GM21360 (cell line): Measurements from ENCODE around the gene SLC19A1.
"Not testable (repeated sequence)": the region's sequence is repeated elsewhere in the genome, so short reads cannot be mapped to it uniquely, and the experiment has no call there.

Experiments
- ATAC-seq: cut with Tn5 transposase; IDR thresholded peaks from one replicate; pipeline ENCODE4 v1.9.1; 2021; ENCODE audit warnings: mild to moderate bottlenecking, moderate library complexity; ENCODE audit not compliant: unreplicated experiment

The SLC19A1 gene

DNA sequence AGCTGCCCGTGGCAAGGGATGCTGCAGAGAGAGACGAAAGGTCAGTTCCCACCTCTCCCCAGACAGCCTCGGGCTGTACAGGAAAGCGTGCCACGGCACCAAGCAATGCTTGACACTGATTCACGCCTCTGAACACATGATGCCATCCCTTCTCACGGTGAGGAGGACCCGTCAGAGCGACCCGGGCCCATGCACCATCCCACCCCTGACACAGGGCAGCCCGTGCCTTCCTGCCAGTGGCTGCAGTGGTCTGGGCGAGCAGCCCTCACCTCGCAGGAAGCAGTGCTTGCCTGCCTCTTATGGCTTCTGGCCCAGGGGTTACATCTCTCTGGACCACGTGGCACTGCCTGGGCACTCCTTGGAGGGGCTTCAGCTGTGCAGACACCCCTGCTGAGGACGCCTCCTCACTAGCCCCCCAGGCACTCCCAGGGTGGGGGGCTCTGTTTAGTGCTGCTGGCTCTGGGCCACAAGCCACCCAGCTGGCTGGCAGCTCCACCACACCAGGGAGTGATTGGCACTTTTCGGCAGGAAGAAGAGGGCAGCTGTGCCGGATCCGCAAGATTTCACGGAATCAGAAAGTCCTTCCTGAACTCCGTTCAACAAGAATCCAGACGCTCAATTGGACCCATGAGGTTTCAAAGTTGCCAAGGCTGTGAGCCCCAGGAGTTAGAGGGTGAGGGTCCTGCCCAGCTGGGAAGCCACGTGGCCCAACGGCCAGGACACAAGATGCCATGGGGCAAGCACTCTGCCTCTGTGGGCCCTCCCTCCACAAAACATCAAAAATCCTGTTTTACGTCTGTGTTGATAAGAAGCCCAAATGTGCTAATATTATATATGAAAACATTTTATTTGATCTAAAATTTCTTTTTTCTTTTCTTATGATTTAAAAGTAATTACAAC is 34.8 kb upstream of the SLC19A1 start:
- ATAC-seq = no peak

DNA sequence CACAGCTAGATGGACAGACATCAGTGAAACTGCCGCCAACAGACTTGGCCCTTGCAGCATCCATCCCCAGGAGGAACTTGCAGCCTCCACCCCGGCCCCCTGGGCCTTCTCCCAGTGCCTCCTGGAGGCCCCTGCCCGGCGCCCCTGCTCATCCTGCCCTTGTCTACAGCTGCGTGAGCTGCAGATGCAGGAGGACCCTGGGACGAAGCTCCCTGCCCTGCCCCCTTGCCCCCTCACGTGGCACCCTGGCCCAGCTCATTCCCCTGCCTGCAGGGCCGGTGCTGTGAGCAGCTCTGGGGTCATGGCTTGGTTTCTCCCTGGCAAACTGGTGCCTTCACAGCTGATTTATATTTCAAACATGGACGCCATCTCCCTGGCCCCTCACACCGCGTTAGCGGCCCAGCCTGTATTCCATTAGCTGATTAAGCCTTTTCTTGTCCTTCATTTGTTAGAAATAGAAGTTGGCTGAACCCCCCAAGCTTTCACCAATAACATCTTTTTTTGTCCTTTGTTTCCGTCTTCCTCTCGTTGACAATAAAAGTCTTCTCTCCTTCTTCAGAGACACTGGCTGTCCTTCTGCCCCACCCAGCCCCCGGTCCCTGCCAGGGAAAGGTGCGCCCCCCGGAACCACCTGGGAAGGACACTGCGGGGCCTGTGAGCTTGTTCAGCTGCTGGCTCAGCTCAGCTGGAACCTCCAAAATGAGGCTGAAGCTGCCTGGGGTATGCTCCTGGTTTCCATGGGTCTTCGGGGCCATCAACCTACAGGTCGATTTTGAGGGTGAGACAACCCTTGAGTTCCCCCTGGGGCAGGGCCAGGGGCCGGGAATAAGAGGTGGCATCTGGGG is 34.0 kb upstream of the SLC19A1 start:
- ATAC-seq = no peak

DNA sequence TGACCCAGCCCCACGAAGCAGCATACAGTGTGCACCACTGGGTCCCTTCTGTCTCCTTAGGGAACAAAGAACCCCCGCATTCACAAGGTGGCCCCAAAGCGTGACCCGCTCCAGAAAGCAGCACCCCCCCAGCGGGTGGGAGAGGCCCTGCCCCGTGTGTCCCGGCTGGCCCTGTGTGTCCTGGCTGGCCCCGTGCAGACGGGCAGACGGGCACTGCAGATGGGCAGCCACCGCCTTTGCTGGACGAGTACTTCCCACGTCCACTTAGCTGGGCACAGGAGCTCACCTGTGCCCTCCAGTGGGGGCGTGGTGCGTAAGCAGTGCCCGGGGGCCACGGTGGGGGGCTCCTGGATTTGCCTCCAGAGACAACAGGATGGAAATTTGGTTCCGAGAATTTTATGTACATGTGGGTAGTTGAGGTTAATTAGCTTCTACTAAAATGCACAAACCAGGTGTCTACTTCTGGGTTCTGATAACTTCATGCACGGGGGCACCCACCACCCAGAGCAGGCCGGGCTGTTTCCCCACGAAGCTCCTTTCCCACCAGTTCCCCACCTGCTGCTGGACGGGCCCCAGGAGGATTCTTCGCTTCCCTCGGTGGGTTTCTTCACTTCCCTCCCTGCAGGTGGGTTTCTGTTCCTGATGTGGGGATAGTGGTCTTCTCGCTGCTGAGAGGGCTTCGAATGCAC is 33.2 kb upstream of the SLC19A1 start:
- no peak for ATAC-seq

DNA sequence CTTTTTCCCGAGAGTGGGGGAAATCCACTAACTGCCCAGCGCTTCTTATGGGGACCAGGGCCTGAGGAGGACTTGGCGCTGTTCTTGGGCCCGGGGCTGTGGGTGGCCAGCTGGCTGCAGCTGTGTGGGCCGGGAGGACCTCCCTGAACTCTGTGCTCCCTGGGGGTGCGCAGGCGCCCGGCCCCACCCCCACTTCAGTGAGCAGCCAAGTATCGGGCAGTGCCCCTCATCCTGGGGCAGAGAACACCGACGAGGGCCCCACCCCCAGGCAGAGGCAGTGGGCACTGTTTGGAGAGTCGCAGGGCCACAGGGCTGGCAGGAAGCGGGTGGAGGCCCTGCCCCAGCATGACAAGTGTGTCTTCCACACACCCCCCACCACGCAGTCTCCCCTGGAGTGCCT is 32.5 kb upstream of the SLC19A1 start:
- ATAC-seq = no peak

DNA sequence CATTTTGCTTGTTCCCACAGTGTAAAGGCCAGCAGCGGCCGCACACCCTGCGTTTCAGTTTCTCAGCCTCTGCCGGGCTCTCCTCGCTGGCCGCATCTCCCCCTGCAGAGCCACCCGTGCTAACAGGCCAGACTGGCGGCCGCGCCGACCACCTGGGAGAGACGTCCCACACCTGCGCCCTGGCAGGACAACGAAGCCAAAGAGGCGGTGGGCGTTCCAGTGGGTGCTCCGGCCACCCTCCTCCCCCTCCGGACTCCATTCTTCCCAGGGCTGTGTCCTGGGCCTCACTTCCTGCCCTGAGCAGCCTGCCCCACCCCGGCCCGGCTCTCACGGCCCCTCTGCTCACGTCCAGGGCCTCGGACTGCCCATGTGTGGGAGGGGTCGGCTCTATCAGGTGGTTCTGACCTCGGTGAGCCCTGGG is 31.9 kb upstream of the SLC19A1 start:
- no peak for ATAC-seq

DNA sequence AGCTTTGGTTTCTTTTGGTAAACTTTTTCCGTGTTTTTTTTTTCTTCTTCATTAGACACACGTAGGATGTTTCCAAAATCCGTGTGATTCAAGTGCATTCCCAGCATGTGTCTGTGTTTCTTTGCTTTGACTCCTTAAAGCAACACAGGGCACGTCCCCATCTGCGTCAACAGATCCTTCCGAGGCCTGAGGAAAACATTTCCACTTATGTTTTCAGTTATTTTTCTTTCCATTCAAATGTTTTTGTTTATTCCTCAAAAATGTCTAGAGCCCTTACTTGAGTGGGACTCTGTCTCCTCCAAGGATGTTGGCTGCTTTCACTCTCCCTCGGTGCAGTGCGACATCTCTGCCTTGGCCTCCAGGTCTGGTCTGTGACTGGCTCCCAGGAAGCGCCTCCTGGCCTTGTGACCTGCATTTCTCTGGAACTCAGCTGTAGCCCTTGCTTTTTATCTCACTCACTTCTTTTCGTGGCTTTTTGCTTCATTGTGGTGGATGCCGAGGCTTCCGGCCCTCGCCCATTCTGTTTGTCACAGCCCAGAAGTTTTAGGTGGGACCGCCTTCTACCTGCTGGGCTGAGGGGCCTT is 31.3 kb upstream of the SLC19A1 start:
- no peak for ATAC-seq

DNA sequence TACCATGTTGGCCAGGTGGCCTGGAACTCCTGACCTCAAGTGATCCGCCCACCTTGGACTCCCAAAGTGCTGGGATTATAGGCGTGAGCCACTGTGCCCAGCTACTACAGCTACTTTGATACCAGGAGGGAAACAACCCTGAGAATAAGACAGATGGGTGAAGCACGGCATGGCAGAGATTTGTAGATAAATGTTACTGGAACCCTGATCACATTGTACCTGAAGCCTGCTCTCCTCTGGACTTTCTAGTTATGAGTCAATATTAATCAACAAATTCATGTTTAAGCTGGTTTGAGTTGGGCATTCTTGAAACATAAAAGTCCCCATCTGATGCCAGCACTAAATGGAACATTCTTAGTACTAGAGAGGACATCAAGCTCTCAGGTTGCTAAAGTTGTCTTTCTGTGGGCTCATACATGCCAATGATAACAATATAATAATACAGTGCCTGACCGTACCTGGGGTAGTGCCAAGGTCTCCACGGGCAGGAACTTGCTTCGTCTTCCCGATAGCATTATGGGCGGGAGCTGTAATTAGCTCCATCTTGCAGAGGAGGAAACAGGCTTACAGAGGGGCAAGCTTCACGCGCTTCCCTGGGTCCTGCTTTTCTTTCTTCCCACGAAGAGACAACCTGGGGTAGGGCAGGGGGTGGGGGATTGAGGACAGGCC is 30.7 kb upstream of the SLC19A1 start:
- no peak for ATAC-seq

DNA sequence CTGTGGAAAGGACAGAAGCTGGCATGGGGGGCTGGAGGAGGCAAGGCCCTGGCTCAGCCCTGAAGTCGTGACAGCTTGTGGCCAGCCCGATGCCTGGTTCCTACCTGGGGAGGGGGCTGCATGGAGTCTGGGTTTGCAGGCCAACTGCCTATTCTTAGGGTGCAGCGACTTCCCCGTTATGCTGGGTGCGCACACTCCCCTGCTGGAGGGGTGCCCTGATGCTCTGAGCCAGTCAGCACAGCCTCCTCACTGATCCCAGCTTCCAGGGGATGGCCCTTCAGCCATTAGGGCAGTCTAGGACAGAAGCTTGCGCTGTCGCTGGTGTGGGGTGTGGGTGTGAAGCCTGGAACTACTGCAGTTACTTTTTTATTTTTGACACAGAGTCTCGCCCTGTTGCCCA is 30.0 kb upstream of the SLC19A1 start:
- ATAC-seq = no peak

DNA sequence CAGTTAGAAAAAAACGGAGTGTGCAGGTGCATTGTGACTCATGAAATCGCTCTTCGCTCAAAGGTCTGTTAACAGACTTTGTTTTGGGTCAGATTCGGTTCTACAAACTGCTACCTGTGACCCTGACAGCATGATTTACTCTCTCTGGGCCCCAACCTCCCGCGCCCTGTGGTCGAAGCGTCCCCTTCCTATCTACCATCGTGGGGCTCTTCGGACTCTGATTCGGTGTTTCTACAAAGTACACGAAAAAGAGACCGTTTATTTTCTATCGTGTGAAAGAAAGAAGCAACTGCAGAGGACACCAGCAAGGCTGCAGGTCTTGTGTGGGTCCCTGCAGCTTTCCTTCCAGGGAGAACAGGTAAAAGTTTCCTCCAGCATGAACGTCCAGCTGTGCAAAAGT is 29.4 kb upstream of the SLC19A1 start:
- no peak for ATAC-seq

DNA sequence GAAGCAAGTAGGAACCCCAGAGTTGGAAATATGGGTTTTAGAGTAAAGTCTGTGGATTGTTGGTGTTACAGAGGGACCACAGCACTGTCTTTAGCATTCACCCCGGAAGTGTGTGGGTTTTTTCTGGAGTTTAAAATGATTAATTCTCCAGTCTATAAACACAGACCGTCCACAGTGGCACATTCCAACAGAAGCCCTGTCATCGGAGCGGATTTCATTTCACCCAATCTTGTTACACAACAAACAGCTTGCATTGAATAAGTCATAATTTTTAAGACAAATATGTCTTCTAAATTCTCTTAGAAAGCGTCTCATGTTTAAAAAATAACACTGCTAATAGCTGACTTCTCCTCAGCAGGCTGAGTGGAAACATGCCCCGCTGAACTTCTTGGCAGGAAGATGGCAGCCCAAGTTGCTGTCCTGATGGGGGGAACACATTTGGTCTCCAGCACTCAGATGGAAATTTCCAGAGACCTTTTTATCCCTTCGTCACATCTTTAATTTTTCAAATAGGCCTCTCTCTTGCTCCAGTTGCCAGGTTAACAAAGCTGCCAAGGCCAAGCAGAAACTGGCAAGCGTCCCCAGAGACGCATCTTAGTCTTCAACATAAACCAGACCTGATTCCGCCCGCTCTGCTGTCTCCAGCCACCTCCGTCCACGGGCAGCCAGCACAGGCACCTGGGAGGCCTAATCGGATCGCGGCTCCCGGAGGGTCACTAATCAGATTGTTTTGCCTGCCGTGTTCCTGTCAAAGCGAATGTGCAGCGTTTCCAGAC is 28.8 kb upstream of the SLC19A1 start:
- ATAC-seq = no peak

DNA sequence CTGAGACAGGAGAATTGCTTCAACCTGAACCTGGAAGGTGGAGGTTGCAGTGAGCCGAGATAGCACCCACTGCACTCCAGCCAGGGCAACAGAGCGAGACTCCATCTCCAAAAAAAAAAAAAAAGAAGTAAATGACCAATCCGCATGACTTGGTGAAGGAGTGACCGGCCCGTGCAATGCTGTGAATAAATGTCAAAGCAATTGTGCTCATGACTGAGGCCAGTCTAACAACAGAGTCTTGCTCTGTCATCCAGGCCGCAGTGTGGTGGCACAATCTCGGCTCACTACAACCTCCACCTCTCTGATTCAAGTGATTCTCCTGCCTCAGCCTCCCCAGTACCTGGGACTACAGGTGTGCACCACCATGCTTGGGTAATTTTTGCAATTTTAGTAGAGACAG is 27.8 kb upstream of the SLC19A1 start:
- ATAC-seq = no peak

DNA sequence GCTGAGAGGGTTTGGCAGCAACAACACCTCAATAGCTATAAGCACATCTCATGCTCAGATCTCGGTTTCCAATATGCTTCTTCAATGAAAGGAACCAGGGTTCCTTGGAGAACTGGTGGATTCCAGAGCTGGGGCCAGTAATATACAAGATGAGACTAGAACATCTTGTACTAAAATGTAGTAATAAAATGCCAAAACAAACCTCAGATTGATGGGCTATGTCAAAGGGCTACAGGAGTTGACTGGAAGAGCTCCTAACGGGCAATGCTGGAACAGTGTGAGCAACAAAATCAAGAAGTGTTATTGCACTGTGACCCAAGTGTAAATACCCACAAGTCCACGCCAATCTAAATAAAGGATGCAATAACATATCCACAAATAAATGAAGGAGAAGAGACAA is 26.1 kb upstream of the SLC19A1 start:
- no peak for ATAC-seq

DNA sequence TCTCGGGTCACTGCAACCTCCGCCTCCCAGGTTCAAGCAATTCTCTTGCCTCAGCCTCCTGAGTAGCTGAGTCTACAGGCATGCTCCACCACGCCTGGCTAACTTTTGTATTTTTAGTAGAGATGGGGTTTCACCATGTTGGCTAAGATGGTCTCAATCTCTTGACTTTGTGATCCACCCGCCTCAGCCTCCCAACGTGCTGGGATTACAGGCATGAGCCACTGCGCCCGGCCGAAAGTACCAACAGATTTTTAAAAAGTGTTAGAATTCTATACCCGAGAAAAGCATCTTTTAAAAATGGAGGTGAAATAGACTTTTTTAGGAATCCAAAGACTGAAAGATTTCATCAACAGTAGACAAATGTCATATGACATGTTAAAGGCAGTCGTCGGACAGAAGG is 21.9 kb upstream of the SLC19A1 start:
- ATAC-seq = not testable (repeated sequence)

DNA sequence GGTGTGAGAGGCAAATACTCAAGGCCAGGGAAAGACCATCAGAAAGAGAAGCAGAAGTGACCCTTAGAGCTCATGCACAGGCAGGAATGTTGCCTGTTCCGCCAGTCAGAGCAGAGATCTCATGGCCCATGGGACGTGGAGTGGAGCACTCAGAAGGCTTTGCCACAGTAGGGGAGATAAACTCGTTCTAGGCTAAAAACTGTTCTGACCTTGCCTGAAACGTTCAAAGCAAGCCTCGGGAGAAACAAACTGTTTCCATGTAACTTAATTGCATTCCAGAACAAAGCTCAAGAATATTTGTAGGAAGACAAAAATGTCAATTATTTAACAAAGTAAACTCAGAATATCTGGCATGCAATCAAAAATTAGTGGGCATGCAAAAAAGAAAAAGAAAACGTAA is 20.7 kb upstream of the SLC19A1 start:
- no peak for ATAC-seq

DNA sequence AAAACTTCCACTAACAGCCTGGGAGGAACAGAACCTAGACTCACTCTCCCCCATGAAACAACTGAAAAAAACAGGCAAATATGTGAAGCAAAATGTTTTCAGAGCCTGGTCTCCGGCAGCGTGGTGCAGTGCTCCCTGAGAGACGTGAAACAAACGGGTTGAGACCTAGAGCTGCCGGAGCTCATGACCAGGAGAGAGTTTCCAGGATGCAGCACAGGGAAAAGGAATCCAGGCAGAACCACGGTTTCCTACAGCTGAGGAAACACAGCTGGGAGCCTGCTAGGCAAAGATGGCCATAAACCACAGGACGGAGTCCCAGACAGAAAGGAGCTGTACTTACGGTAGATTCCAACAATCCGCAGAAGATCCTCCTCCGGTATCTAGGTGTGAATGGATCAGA is 20.2 kb upstream of the SLC19A1 start:
- no peak for ATAC-seq

DNA sequence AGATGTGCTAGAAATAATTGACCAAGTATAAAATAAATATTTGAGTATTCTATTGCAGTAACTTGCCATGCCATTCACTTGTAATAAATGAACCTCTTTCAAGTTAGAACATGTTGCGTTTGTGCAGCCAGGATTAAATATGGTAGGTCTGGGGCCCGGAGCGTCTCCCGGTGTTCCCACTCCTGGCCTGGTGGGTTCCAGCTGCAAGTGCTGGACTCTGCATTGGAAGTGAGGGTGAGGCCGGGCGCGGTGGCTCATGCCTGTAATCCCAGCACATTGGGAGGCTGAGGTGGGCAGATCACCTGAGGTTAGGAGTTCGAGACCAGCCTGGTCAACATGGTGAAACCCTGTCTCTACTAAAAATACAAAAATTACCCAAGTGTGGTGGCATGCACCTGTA is 19.0 kb upstream of the SLC19A1 start:
- not testable (repeated sequence) for ATAC-seq

DNA sequence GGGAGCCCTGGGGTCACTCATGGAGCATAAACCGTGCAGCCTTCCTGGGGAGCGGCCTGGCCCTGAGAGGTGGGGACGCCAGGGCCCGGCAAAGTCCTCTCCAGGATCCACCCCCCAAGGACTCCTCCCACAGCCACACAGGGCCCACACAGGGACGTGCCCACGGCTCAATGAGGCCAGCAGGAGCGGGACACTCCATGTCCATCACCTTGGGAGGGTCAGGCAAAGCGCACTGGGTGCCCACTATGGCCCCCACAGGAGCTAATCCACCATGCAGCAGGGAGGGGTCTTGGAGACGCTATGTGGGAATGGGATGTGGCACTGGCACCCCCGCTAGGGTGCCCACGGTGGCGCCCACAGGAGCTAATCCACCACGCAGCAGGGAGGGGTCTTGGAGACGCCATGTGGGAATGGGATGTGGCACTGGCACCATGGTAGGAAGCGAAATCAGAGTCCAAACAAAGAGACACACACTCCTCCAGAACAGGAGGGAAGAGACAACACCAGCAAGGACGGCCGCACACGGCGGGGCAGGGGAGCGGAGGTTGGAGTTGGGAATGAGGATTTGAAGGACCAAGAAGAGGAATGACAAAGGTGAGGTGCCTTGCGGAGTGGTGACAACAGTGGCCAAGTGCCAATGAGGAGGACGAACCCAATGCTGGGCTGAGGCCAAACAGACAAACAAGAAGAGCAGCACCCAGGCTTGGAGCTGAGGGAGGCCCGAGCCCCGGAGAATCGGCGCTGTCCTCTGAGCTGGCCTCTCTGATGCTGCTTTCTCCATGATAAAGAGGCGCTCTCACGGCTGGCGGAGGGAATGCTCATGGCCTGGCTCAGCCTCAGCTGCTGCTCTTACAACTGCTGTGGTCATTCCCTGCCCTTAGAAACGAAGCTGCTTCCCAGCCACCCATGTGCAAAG is 18.1 kb upstream of the SLC19A1 start:
- ATAC-seq = no peak

DNA sequence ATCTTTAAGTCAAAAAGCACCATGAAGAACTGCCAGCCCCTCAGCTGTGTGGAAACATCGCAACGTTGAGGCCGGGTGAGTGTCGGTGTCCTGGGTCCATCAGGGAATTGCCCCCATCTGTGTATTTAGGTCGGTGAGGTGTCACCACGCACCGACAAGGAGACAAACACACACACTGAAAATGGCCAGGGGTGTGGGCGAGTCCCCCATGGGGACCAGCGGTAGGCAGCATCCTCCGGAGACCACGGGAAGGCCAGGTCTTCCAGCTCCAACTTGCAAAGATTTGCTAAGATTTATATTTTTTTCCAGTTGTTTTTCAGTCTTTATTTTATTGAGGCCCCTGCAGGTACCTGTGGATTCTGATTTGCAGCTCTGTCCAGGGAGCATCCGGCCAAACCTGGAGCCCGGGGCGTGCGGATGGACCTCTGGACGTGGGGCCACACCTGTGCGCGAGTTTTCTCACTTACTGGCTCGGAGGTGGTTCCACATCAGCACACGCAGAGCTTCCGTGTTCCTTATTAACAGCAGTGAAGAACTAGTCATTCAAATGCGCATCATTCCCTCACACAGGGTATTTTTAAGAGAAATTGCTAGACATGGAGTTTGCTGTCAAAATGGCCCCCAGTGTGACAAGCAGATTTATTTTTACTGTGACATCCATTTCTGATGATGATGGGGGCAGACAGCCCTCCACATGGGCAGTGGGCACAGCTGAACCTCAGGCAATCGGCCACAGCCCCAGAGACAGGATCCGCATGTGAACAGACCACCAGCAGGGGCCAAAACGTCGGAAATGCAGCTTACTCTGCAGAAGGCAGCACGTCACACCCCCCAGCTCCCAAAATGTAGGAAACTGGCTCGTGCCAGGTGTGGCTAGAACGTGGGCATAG is 17.2 kb upstream of the SLC19A1 start:
- ATAC-seq = no peak
